Upper lobe of left lung (tissue), 4 donors: ENCODE results near the gene TNNC2.

Experiments used
- CTCF ChIP-seq, 6 experiments: fragments of 450-650 bp in 4 of 6; fragments of 200-600 bp in 2 of 6; sonication (generic) in 2 of 6; IDR thresholded peaks; one replicate each; pipeline ENCODE4 v1.5.1; 2016 to 2019; ENCODE audit warnings: antibody characterized with exemption in 6 of 6
- EP300 ChIP-seq, 4 donors: sonication (generic); formaldehyde crosslinking; IDR thresholded peaks; one replicate each; pipeline ENCODE4 v1.5.1; 2017; ENCODE audit warnings: antibody characterized with exemption in 4 of 4, control low read depth in 2 of 4
- POLR2A ChIP-seq, 4 donors: fragments of 450-650 bp; IDR thresholded peaks; one replicate each; pipeline ENCODE4 v1.5.1; 2016 to 2017; ENCODE audit warnings: antibody characterized with exemption in 4 of 4, mild to moderate bottlenecking in 2 of 4

GRCh38 chr20:45840700-45841198 is 13.6 kb upstream of the TNNC2 start:
- TF ChIP-seq POLR2A (IDR thresholded peaks at IDR 0.05) = no peak
- TF ChIP-seq CTCF (IDR thresholded peaks at IDR 0.05) = no peak
- TF ChIP-seq EP300 (IDR thresholded peaks at IDR 0.05) = no peak
